WTC11 (cell line): Measurements from ENCODE around the gene UNC5A. TPM values are rescaled to one million over a fixed set of nuclear protein-coding genes. Genes with fewer than 3 reads are reported as not detected.

ENCODE experiments used
- ATAC-seq: fragments of 200-7000 bp; cut with Tn5 transposase; 2 replicates; pipeline ENCODE4 v1.10.0; 2021; ENCODE audit warnings: mild to moderate bottlenecking, moderate library complexity
- CTCF ChIA-PET: fragments of 300-600 bp; sonication (Branson Sonifier 250); formaldehyde crosslinking; loops from one replicate; lab custom pipeline; 2021; ENCODE audit warnings: antibody characterized with exemption; lab: Charles Lee
- POLR2A ChIA-PET: fragments of 350-600 bp; sonication (Branson Sonifier 250); formaldehyde crosslinking; loops from one replicate; lab custom pipeline; 2021; ENCODE audit warnings: antibody characterized with exemption; lab: Charles Lee
- DNase-seq: peaks from one replicate; pipeline ENCODE4 v3.0.0; 2021; ENCODE audit warnings: low spot score
- H3K27ac Mint-ChIP-seq: 2 replicates; pipeline ENCODE4 v1.8.0; 2021; ENCODE audit warnings: mixed read lengths
- H3K27me3 Mint-ChIP-seq: 2 replicates; pipeline ENCODE4 v1.8.0; 2021; ENCODE audit warnings: low read depth, mild to moderate bottlenecking, moderate library complexity, mixed read lengths
- H3K36me3 Mint-ChIP-seq: 2 replicates; pipeline ENCODE4 v1.8.0; 2021; ENCODE audit warnings: mixed read lengths
- H3K4me1 Mint-ChIP-seq: 2 replicates; pipeline ENCODE4 v1.8.0; 2022; ENCODE audit warnings: mixed read lengths
- H3K4me3 Mint-ChIP-seq: 2 replicates; pipeline ENCODE4 v1.8.0; 2021; ENCODE audit warnings: mild to moderate bottlenecking, moderate library complexity, mixed read lengths
- H3K9me3 Mint-ChIP-seq: 2 replicates; pipeline ENCODE4 v1.8.0; 2021; ENCODE audit warnings: mixed read lengths
- CBFB ChIP-seq: sonication (generic); formaldehyde crosslinking; IDR thresholded peaks from 2 replicates; pipeline ENCODE4 v1.8.1; 2022; ENCODE audit warnings: mild to moderate bottlenecking, low read depth, missing genetic modification reagents
- CREM ChIP-seq: sonication (generic); formaldehyde crosslinking; IDR thresholded peaks from 2 replicates; pipeline ENCODE4 v1.8.1; 2022; ENCODE audit warnings: mild to moderate bottlenecking, missing genetic modification reagents, moderate library complexity
- FOXJ3 ChIP-seq: sonication (generic); formaldehyde crosslinking; IDR thresholded peaks from 2 replicates; pipeline ENCODE4 v1.9.0; 2021; ENCODE audit warnings: missing genetic modification reagents, mild to moderate bottlenecking, borderline replicate concordance
- NR2C2 ChIP-seq: sonication (generic); formaldehyde crosslinking; IDR thresholded peaks from 2 replicates; pipeline ENCODE4 v1.8.0; 2022; ENCODE audit warnings: mild to moderate bottlenecking, missing genetic modification reagents
- NR3C1 ChIP-seq: sonication (generic); formaldehyde crosslinking; conservative IDR thresholded peaks from 2 replicates; pipeline ENCODE4 v1.8.1; 2023; ENCODE audit warnings: low read depth, mild to moderate bottlenecking, missing genetic modification reagents
- RELA ChIP-seq: sonication (generic); formaldehyde crosslinking; IDR thresholded peaks from 2 replicates; pipeline ENCODE4 v1.8.1; 2022; ENCODE audit warnings: missing genetic modification reagents, mild to moderate bottlenecking, borderline replicate concordance
- SMAD3 ChIP-seq: sonication (generic); formaldehyde crosslinking; IDR thresholded peaks from 2 replicates; pipeline ENCODE4 v1.8.0; 2022; ENCODE audit warnings: missing genetic modification reagents, mild to moderate bottlenecking, borderline replicate concordance
- SOX15 ChIP-seq: fragments of 250-450 bp; sonication (Bioruptor Pico); IDR thresholded peaks from 2 replicates; pipeline ENCODE4 v1.9.0; 2021; ENCODE audit warnings: mild to moderate bottlenecking
- USF1 ChIP-seq: sonication (generic); formaldehyde crosslinking; IDR thresholded peaks from 2 replicates; pipeline ENCODE4 v1.8.0; 2022; ENCODE audit warnings: mild to moderate bottlenecking, missing genetic modification reagents
- ZNF263 ChIP-seq: sonication (generic); formaldehyde crosslinking; IDR thresholded peaks from 2 replicates; pipeline ENCODE4 v1.8.1; 2022; ENCODE audit warnings: low read depth, mild to moderate bottlenecking, moderate library complexity, missing genetic modification reagents
- ZNF416 ChIP-seq: fragments of 250-450 bp; sonication (Bioruptor Pico); IDR thresholded peaks from 2 replicates; pipeline ENCODE4 v1.9.0; 2021; ENCODE audit warnings: mild to moderate bottlenecking, inconsistent platforms
- ZNF671 ChIP-seq: fragments of 250-450 bp; sonication (Bioruptor Pico); IDR thresholded peaks from 2 replicates; pipeline ENCODE4 v1.8.0; 2021; ENCODE audit warnings: mild to moderate bottlenecking
- ZSCAN18 ChIP-seq: fragments of 250-450 bp; sonication (Bioruptor Pico); IDR thresholded peaks from 2 replicates; pipeline ENCODE4 v2.1.2; 2022; ENCODE audit warnings: mild to moderate bottlenecking, moderate library complexity
- total RNA-seq: library from RNA; stranded (reverse); gene quantifications from 3 replicates; pipeline ENCODE4 v1.2.3, GENCODE V29; 2021
- TF ChIP-seq, protein P1 (sequence below): sonication (generic); formaldehyde crosslinking; IDR thresholded peaks from 2 replicates; pipeline ENCODE4 v1.8.1; 2022; ENCODE audit warnings: mild to moderate bottlenecking, missing genetic modification reagents, moderate library complexity, borderline replicate concordance
- TF ChIP-seq, protein P2 (sequence below): sonication (generic); formaldehyde crosslinking; IDR thresholded peaks from 2 replicates; pipeline ENCODE4 v1.8.1; 2023; ENCODE audit warnings: mild to moderate bottlenecking, missing genetic modification reagents, borderline replicate concordance
- TF ChIP-seq, protein P3 (sequence below): sonication (generic); formaldehyde crosslinking; IDR thresholded peaks from 2 replicates; pipeline ENCODE4 v1.8.0; 2023; ENCODE audit warnings: missing genetic modification reagents, mild to moderate bottlenecking, borderline replicate concordance

UNC5A gene
- total RNA-seq, 1 experiment from 2014 or later = 10.2 TPM

DNA sequence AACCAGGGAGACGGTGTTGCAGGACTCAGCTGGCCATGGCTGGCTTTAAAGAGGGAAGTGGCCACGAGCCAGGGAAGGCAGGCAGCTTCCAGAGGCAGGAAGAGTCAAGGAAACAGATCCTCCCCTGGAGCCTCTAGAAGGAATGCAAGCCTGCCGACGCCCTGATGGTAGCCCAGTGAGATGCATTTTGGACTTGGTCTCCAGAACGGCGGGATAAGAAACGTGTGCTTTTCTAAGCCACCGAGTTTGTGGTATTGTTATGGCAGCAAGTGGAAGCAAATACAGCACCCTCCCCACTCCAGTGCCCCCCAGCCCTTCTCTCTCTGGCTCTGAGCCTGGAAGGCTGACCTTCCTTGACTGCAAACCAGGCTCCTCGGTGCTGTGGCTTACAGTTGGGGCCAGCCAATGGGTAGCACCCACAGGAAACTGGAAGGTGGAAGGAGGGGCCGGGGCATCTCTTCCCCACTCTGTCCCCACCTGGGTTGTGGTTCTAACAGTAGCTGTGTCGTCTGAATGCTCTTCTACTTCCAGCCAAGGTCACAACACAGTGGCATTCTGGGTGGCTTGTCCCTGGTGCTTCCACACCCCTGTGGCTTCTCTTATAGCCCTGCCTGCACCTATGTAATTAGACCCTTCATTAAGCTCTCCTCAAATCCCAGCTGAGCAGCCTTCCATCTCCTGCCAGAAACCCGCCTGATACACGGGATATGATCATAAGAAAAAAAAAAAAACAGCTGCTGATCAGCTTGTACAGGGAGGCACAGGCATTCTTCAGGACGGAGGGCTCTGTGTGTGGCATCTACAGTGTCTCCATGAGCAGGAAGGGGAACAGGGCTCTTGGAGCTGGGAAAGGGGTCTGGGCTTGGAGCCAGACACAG, 29.9 kb upstream of the UNC5A start:
- H3K4me1 Mint-ChIP-seq = peaks cover 23% of the 10 kb centered on the region
- no peaks in the 10 kb centered on the region for H3K36me3 Mint-ChIP-seq
- CTCF ChIA-PET = interaction anchor here (0.7 to 1.9 kb wide), 5 partner anchors 36 to 262 kb away, joined by 3 to 5 read pairs (median 4); no protein-coding TSS in a partner anchor
- TF ChIP-seq, protein P1, sequence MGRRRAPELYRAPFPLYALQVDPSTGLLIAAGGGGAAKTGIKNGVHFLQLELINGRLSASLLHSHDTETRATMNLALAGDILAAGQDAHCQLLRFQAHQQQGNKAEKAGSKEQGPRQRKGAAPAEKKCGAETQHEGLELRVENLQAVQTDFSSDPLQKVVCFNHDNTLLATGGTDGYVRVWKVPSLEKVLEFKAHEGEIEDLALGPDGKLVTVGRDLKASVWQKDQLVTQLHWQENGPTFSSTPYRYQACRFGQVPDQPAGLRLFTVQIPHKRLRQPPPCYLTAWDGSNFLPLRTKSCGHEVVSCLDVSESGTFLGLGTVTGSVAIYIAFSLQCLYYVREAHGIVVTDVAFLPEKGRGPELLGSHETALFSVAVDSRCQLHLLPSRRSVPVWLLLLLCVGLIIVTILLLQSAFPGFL = no peak
- no peak for TF ChIP-seq SMAD3 (CRISPR knock-in tag)
- no peak for TF ChIP-seq RELA
- no peak for TF ChIP-seq NR2C2
- no peak for TF ChIP-seq USF1
- TF ChIP-seq, protein P2, sequence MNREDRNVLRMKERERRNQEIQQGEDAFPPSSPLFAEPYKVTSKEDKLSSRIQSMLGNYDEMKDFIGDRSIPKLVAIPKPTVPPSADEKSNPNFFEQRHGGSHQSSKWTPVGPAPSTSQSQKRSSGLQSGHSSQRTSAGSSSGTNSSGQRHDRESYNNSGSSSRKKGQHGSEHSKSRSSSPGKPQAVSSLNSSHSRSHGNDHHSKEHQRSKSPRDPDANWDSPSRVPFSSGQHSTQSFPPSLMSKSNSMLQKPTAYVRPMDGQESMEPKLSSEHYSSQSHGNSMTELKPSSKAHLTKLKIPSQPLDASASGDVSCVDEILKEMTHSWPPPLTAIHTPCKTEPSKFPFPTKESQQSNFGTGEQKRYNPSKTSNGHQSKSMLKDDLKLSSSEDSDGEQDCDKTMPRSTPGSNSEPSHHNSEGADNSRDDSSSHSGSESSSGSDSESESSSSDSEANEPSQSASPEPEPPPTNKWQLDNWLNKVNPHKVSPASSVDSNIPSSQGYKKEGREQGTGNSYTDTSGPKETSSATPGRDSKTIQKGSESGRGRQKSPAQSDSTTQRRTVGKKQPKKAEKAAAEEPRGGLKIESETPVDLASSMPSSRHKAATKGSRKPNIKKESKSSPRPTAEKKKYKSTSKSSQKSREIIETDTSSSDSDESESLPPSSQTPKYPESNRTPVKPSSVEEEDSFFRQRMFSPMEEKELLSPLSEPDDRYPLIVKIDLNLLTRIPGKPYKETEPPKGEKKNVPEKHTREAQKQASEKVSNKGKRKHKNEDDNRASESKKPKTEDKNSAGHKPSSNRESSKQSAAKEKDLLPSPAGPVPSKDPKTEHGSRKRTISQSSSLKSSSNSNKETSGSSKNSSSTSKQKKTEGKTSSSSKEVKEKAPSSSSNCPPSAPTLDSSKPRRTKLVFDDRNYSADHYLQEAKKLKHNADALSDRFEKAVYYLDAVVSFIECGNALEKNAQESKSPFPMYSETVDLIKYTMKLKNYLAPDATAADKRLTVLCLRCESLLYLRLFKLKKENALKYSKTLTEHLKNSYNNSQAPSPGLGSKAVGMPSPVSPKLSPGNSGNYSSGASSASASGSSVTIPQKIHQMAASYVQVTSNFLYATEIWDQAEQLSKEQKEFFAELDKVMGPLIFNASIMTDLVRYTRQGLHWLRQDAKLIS (CRISPR knock-in tag) = no peak
- TF ChIP-seq CREM (CRISPR knock-in tag) = no peak
- TF ChIP-seq ZSCAN18 (CRISPR knock-in tag) = no peak
- TF ChIP-seq, protein P3, sequence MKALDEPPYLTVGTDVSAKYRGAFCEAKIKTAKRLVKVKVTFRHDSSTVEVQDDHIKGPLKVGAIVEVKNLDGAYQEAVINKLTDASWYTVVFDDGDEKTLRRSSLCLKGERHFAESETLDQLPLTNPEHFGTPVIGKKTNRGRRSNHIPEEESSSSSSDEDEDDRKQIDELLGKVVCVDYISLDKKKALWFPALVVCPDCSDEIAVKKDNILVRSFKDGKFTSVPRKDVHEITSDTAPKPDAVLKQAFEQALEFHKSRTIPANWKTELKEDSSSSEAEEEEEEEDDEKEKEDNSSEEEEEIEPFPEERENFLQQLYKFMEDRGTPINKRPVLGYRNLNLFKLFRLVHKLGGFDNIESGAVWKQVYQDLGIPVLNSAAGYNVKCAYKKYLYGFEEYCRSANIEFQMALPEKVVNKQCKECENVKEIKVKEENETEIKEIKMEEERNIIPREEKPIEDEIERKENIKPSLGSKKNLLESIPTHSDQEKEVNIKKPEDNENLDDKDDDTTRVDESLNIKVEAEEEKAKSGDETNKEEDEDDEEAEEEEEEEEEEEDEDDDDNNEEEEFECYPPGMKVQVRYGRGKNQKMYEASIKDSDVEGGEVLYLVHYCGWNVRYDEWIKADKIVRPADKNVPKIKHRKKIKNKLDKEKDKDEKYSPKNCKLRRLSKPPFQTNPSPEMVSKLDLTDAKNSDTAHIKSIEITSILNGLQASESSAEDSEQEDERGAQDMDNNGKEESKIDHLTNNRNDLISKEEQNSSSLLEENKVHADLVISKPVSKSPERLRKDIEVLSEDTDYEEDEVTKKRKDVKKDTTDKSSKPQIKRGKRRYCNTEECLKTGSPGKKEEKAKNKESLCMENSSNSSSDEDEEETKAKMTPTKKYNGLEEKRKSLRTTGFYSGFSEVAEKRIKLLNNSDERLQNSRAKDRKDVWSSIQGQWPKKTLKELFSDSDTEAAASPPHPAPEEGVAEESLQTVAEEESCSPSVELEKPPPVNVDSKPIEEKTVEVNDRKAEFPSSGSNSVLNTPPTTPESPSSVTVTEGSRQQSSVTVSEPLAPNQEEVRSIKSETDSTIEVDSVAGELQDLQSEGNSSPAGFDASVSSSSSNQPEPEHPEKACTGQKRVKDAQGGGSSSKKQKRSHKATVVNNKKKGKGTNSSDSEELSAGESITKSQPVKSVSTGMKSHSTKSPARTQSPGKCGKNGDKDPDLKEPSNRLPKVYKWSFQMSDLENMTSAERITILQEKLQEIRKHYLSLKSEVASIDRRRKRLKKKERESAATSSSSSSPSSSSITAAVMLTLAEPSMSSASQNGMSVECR (CRISPR knock-in tag) = no peak
- no peak for TF ChIP-seq ZNF671
- no peak for DNase-seq
- no peak overlapping the region for H3K4me3 Mint-ChIP-seq
- no peaks in the 10 kb centered on the region for H3K9me3 Mint-ChIP-seq
- H3K27ac Mint-ChIP-seq = no peak overlapping the region
- H3K27me3 Mint-ChIP-seq = no peaks in the 10 kb centered on the region
- ATAC-seq = no peak
- POLR2A ChIA-PET = no interaction called here

DNA sequence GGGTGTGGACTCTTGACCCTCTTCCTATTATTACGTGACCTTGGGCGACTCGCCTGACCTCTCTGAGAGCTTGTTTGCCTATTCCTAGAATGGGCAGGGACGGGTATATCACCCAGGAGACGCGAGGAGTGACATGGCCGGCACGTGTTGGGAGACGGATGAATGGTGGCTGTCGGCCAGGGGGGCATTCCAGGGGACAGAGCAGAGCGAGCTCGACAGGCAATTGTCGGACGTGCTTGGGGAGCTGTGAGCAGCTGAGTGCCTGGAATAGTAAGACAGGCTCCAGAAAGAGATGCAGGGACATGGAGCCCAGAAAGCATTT, 29.3 kb upstream of the UNC5A start:
- ChIA-PET POLR2A (no interaction called here), CTCF (interaction anchor here (0.7 to 1.9 kb wide), 5 partner anchors 36 to 261 kb away, joined by 3 to 5 read pairs (median 4); no protein-coding TSS in a partner anchor)
- ATAC-seq (no peak), DNase-seq (no peak)
- Mint-ChIP-seq H3K4me3 (no peak overlapping the region), H3K36me3 (no peaks in the 10 kb centered on the region), H3K4me1 (peaks cover 21% of the 10 kb centered on the region), H3K27me3 (no peaks in the 10 kb centered on the region), H3K27ac (no peak overlapping the region), H3K9me3 (no peaks in the 10 kb centered on the region)
- TF ChIP-seq FOXJ3 (CRISPR knock-in tag) = no peak
- no peak for TF ChIP-seq SOX15 (CRISPR knock-in tag)
- TF ChIP-seq CREM (CRISPR knock-in tag) = no peak
- no peak for TF ChIP-seq NR3C1
- TF ChIP-seq ZNF263 = no peak
- TF ChIP-seq ZNF416 = no peak
- TF ChIP-seq, protein P2 (CRISPR knock-in tag) = no peak
- no peak for TF ChIP-seq CBFB (CRISPR knock-in tag)
